ENCODE data around the gene PEAK1.
"Not testable (repeated sequence)": the region's sequence is repeated elsewhere in the genome, so short reads cannot be mapped to it uniquely, and the experiment has no call there.

Gene PEAK1

DNA sequence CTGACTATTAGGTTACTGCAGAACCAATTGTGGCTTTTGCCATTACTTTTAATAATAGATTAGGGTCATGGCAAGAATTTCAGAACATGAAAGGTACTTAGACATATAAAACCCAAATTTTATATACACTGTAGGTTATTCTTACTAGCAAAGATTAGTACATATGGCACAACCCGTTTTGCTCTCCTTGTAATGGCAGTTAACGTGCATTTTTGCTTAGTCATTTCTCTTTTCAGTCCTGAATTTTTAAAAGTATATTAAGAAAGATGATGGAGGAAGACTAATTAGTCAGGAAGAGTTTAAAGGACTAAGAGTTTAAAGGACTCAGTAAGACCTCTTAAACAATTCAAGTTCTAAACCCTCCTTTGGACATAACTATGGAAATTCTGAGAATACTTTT lies 114.0 kb downstream of the PEAK1 start:
- DNase-seq: no peak

- no peak for DNase-seq
Observed at GRCh38 chr15:77296773-77297337, 123.0 kb downstream of the PEAK1 start.

GRCh38 chr15:77295446-77295845 lies 124.5 kb downstream of the PEAK1 start:
- DNase-seq: no peak

- DNase-seq: no peak
Observed at GRCh38 chr15:77292969-77293558, 126.8 kb downstream of the PEAK1 start.

DNA sequence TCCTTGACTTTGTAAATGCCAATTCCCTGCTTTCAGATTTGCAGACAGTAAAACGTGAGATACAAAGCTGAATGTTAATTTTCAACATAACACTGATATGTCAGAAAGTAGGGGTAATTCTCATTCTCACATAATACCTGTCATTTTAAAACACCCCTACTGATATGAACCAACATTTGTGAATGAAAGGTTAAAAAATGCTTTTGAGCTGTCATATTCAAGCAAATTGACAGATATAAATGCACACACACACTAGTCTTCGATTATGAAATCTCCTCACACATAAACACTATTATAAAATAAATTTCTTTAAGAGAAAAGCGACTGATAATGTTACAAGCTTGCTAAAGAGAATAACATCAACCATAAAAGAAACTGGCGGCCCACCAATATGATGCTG lies 128.8 kb downstream of the PEAK1 start:
- DNase-seq: no peak

DNA sequence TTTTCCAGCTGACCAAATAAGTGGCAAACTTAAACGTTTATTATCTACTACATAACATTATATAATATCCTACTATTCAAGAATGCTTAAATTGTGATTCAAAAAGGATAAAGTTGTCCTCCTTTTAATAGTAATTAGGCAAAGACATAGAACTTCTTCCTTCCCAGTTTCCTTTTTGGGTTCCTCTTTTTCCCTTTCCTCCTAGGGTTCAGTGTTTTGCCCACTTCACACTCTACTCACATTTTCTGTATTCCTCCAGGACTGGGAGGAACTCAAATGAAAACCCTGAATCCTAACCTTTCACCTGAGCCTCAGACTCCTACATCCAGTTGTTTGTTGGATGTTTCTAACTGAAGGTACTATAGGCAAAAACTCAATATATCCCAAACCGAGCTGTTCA lies 132.5 kb downstream of the PEAK1 start:
- DNase-seq: no peak

DNA sequence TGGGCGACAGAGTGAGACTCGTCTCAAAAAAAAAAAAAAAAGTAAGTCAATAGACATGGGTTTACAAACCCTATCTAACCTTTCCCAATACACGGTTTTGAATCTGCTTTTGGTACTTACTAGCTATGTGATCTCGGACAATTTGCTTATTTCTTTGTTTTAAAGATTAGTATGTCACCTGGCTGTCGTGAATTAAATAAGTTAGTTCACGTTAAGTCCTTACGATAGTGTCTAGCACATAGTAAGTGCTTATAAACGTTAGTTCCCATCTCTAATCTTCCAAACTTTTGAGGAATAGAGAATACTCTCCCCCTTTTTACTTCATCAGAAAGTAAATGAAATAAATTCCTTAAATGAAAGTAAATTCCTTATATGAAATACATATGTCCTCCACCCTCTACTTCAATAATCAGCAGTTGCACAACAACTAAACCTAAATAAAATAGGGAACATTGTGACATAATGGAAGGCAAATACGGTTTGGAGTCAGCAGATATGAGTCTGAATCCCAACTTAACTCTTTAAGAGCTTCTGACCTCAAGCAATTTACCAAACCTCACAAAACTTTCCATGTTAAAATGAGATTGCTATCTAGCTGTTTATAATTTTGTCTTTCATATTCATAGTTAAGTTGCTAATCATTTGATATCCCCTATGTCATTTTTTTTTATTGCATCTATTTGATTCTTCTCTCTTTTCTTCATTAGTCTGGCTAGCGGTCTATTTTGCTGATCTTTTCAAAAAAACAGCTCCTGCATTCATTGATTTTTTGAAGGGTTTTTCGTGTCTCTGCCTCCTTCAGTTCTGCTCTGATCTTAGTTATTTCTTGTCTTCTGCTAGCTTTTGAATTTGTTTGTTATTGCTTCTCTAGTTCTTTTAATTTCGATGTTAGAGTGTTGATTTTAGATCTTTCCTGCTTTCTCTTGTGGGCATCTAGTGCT lies 134.6 kb downstream of the PEAK1 start:
- DNase-seq: no peak

DNA sequence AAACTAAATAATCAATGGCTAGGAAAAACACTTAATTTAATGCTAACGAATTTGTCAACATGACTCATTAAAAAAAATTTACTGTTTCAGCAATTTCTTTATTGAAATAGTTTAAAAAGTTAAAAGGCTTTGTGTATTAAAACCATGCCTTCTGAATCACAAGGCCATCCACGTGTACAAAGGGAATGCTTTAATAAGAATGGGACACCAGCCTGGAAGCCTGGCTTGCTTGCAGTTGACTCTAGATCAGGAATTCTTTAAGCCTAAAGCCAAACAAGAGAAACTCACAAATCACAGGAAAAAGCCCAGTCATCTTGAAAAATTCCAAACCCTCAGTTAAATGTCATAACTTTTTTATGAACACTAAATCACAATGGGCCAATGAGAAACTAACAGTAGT lies 137.6 kb downstream of the PEAK1 start:
- no peak for DNase-seq

DNA sequence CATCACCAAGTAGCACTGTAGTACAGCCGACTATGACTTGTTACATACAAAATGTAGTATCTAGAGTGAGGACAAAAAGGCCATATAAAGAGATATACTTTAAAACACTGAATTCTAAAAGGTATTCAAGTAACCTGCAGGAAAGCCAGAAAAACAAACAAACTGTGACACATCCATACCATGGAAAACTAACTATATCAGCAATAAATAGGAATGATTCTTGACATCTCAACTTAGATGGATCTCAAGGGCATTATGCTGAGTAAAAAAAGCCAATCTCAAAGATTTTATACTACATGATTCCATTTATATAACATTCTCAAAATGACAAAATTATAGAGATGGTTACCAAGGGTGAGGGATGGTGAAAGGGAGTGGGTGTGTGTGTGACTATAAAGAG lies 143.0 kb downstream of the PEAK1 start:
- DNase-seq: no peak

DNA sequence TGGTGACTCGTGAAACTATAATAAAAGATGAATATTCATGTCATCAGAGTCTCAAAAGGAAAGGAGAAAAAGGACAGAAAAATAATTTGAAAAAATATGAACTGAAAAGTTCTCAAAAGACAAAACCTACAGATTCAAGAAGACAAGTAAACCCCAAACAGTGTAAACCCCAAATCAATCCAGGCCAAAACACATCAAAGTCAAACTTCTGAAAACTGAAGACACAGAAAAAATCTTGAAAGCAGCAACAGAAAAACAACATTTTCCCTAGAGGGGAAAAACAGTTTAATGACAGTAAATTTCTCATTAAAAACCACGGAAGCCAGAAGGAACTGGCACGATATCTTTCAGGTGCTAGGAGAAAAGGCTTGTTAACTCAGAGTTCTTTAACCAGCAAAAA lies 143.8 kb downstream of the PEAK1 start:
- DNase-seq: no peak

- DNase-seq: not testable (repeated sequence)
Observed at GRCh38 chr15:77273136-77273535, 146.8 kb downstream of the PEAK1 start.

GRCh38 chr15:77266708-77267386 lies 153.1 kb downstream of the PEAK1 start:
- peak; percentile 93 for DNase-seq

GRCh38 chr15:77255385-77255784 lies 164.5 kb downstream of the PEAK1 start:
- DNase-seq: no peak

DNA sequence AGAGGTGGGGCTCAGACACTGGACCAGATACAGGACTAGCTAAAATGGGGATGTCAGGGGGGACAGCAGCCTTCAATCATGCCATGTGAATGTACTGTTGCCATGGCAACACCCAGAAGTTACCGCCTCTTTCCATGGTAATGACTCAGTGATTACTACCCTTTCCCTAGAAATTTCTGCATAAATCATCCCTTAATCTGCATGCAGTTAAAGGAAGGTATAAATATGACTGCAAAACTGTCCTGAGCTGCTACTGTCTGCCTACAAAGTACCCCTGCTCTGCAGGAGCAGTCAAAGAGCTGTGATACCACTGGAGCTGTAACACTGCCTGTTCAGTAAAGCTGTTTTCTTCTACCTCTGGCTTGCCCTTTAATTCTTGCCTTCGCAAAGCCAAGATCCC lies 168.2 kb downstream of the PEAK1 start:
- DNase-seq: no peak

- no peak for DNase-seq
Observed at GRCh38 chr15:77247116-77247515, 172.8 kb downstream of the PEAK1 start.

DNA sequence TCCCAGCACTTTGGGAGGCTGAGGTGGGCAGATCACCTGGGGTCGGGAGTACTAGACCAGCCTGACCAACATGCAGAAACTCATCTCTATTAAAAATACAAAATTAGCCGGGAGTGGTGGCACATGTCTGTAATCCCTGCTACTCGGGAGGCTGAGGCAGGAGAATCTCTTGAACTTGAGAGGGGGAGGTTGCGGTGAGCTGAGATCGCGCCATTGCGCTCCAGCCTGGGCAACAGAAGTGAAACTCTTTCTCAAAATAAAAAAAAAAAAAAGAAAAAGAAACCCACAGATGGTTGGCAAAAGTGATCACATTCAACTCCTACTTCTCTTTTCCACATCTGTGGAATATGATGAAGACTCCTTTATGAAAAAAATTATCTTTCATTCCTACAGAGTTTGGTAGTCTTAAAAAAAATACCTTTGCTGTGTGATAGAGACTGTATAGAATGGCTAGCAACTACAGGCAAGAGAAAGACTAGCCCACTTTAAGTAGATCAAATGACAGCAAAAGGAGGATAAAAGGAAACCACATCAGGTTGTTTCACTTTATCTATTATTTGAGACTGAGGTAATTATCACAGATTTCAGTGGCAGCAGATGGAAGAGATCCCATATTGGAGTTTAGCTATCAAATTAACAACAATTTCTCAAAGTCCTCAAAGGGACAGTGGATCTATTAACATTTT lies 176.0 kb downstream of the PEAK1 start:
- no peak for DNase-seq

DNA sequence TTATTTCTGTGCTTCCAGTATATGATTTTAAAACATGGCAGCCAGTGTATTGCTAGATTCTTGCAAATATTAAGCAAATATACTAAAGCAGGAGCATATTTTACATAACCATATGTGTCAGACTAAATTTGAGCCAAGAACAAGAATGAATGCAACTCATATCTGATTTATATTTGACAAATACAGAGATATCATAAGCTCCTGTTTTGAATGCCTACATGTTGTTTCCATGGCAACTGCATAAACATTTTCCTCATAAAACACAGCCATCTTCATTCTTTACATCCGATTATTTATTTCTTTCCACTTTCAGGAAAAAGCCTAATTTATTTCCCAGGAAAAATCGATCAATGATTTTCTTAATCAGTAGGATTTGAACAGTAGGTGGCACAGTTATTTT lies 176.8 kb downstream of the PEAK1 start:
- no peak for DNase-seq

GRCh38 chr15:77239882-77240608 lies 179.9 kb downstream of the PEAK1 start:
- no peak for DNase-seq

GRCh38 chr15:77235566-77235965 lies 184.3 kb downstream of the PEAK1 start:
- DNase-seq: no peak

GRCh38 chr15:77228828-77229227 lies 191.1 kb downstream of the PEAK1 start:
- DNase-seq: no peak

DNA sequence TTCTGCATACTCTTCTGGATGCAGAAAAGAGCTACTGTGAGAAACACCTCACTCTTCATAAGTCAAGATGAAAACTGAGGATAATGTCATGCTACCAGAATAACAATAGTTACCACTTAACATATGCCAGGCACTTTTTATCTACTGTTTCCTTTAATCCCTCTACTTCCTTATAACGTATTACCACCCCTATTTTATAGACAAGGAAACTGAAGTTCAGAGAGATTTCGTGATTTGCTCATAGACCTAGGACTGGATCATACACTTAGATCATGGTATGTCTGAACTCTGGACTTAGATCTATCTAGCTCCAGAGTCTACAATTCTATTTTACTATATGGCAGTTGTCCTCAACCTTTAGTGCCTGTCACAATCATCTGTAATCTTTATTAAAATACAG lies 193.3 kb downstream of the PEAK1 start:
- no peak for DNase-seq

DNA sequence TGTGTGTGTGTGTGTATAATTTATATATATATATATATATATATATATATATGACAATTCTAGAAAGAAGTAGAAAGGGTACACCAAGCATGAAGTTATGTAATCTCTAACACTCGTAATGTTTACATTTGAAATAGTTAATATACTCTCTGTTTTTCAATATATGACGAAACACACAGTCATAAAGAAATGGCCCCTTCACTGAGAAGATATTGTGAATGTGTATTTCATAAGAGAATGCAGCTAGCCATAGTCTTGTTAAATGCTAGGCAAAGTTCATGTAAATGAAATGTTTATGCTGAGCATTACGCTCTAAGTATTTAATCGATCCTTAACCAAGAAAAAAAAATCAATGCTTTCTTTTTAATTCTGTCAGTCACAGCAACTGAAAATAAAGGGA lies 194.3 kb downstream of the PEAK1 start:
- DNase-seq: no peak
